ENCODE measurements around the gene ATG10. TPM values are rescaled to one million over a fixed set of nuclear protein-coding genes. Genes with fewer than 3 reads are reported as not detected.

ATG10 gene
- total and polyA plus RNA-seq, 2 of the 8 experiments (the other 6 are each of a cell fraction or from before 2014, with no cell fraction given): 3.7 to 8.8 TPM

- TF ChIP-seq, protein P1, sequence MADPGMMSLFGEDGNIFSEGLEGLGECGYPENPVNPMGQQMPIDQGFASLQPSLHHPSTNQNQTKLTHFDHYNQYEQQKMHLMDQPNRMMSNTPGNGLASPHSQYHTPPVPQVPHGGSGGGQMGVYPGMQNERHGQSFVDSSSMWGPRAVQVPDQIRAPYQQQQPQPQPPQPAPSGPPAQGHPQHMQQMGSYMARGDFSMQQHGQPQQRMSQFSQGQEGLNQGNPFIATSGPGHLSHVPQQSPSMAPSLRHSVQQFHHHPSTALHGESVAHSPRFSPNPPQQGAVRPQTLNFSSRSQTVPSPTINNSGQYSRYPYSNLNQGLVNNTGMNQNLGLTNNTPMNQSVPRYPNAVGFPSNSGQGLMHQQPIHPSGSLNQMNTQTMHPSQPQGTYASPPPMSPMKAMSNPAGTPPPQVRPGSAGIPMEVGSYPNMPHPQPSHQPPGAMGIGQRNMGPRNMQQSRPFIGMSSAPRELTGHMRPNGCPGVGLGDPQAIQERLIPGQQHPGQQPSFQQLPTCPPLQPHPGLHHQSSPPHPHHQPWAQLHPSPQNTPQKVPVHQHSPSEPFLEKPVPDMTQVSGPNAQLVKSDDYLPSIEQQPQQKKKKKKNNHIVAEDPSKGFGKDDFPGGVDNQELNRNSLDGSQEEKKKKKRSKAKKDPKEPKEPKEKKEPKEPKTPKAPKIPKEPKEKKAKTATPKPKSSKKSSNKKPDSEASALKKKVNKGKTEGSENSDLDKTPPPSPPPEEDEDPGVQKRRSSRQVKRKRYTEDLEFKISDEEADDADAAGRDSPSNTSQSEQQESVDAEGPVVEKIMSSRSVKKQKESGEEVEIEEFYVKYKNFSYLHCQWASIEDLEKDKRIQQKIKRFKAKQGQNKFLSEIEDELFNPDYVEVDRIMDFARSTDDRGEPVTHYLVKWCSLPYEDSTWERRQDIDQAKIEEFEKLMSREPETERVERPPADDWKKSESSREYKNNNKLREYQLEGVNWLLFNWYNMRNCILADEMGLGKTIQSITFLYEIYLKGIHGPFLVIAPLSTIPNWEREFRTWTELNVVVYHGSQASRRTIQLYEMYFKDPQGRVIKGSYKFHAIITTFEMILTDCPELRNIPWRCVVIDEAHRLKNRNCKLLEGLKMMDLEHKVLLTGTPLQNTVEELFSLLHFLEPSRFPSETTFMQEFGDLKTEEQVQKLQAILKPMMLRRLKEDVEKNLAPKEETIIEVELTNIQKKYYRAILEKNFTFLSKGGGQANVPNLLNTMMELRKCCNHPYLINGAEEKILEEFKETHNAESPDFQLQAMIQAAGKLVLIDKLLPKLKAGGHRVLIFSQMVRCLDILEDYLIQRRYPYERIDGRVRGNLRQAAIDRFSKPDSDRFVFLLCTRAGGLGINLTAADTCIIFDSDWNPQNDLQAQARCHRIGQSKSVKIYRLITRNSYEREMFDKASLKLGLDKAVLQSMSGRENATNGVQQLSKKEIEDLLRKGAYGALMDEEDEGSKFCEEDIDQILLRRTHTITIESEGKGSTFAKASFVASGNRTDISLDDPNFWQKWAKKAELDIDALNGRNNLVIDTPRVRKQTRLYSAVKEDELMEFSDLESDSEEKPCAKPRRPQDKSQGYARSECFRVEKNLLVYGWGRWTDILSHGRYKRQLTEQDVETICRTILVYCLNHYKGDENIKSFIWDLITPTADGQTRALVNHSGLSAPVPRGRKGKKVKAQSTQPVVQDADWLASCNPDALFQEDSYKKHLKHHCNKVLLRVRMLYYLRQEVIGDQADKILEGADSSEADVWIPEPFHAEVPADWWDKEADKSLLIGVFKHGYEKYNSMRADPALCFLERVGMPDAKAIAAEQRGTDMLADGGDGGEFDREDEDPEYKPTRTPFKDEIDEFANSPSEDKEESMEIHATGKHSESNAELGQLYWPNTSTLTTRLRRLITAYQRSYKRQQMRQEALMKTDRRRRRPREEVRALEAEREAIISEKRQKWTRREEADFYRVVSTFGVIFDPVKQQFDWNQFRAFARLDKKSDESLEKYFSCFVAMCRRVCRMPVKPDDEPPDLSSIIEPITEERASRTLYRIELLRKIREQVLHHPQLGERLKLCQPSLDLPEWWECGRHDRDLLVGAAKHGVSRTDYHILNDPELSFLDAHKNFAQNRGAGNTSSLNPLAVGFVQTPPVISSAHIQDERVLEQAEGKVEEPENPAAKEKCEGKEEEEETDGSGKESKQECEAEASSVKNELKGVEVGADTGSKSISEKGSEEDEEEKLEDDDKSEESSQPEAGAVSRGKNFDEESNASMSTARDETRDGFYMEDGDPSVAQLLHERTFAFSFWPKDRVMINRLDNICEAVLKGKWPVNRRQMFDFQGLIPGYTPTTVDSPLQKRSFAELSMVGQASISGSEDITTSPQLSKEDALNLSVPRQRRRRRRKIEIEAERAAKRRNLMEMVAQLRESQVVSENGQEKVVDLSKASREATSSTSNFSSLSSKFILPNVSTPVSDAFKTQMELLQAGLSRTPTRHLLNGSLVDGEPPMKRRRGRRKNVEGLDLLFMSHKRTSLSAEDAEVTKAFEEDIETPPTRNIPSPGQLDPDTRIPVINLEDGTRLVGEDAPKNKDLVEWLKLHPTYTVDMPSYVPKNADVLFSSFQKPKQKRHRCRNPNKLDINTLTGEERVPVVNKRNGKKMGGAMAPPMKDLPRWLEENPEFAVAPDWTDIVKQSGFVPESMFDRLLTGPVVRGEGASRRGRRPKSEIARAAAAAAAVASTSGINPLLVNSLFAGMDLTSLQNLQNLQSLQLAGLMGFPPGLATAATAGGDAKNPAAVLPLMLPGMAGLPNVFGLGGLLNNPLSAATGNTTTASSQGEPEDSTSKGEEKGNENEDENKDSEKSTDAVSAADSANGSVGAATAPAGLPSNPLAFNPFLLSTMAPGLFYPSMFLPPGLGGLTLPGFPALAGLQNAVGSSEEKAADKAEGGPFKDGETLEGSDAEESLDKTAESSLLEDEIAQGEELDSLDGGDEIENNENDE (IDR thresholded peaks at IDR 0.05; ENCODE audit: insufficient replicate concordance, low read length): no peak
- TF ChIP-seq GABPA (IDR thresholded peaks at IDR 0.05; ENCODE audit: borderline replicate concordance, insufficient read depth, low read length): no peak
- no peak for TF ChIP-seq BACH1 (IDR thresholded peaks at IDR 0.05; ENCODE audit: low read length)
- no peak for TF ChIP-seq TCF12 (IDR thresholded peaks at IDR 0.05; ENCODE audit: low read depth, low read length)
- no peak for TF ChIP-seq FOSL1 (IDR thresholded peaks at IDR 0.05; ENCODE audit: insufficient read depth, low read depth, low read length)
- no peak for TF ChIP-seq CHD2 (IDR thresholded peaks at IDR 0.05; ENCODE audit: low read length)
- no peak for TF ChIP-seq EZH2 (IDR thresholded peaks at IDR 0.05; ENCODE audit: low read depth, low read length, severe bottlenecking)
- TF ChIP-seq, protein P2, sequence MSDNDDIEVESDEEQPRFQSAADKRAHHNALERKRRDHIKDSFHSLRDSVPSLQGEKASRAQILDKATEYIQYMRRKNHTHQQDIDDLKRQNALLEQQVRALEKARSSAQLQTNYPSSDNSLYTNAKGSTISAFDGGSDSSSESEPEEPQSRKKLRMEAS (IDR thresholded peaks at IDR 0.05): no peak
- TF ChIP-seq NRF1 (IDR thresholded peaks at IDR 0.05; ENCODE audit: low read depth, low read length): no peak
- TF ChIP-seq RAD21 (IDR thresholded peaks at IDR 0.05 in 1 of 2, conservative IDR thresholded peaks at IDR 0.05 in 1 of 2; ENCODE audit: low read depth in 2 of 2, low read length in 2 of 2): no peak
- no peak for TF ChIP-seq POLR2AphosphoS5 (IDR thresholded peaks at IDR 0.05; ENCODE audit: low read depth, low read length)
- TF ChIP-seq CHD1 (IDR thresholded peaks at IDR 0.05; ENCODE audit: low read depth, low read length): no peak
Observed at GRCh38 chr5:82096249-82096648, 124.4 kb downstream of the ATG10 start (continued).

Measured in H1 (cell line).